Measurements from ENCODE around the gene IPPK. TPM values are rescaled to one million over a fixed set of nuclear protein-coding genes. Genes with fewer than 3 reads are reported as not detected.

IPPK gene
- total RNA-seq, 2 experiments from 2014 or later: 11.4 to 11.5 TPM

DNA sequence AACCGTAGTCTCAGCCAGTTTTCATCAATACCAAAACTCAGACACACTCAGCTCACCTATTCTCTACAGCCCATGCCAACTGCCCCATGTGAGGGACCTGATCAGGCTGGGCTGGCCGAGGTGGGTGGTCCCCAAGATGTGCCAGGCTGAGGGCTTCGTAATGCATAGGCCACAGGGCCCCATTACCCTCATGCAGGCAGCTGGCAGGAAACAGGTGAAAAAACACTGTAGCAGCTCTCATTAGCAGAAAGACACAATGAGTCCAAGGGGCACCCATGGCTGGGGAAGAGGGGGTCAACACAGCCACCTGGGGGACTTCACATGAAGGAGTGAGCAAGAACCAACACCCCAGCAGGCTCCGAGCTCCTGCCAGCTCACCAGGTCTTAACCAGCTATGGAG, 8.2 kb downstream of the IPPK start:
- ChIA-PET POLR2A (interaction anchor here (1.1 kb wide), 1 partner anchor 8 kb away, joined by 8 read pairs; the partner anchor contains the start of gene IPPK), CTCF (interaction anchor here (0.9 kb wide), 1 partner anchor 129 kb away, joined by 3 read pairs; no protein-coding TSS in a partner anchor)
- Mint-ChIP-seq H3K4me3 (no peak overlapping the region), H3K9me3 (no peaks in the 10 kb centered on the region), H3K27me3 (no peaks in the 10 kb centered on the region), H3K27ac (no peak overlapping the region), H3K36me3 (ENCODE audit: low read depth) (peaks cover 26% of the 10 kb centered on the region), H3K4me1 (peaks cover 26% of the 10 kb centered on the region)
- DNase-seq: no peak

DNA sequence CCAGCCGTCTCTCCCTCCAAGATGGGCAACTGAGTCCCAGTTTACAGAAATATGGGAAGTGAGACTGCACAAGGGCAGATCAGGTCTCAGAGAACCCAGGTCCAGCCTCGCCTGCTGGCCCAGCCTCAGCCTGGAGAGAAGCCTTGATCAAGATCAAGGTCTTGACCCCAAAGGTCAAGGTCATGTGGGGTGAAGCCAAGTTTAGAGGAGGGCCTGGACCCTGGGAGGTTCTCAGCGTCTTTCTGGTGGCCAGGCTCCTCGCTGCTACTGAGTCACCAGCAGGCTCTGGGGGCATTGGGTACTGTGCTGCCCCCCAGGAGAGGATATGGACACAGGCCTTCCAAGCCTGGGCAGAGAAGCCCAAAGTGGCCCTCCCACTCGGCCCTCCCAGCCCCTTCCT, 8.8 kb downstream of the IPPK start:
- Mint-ChIP-seq H3K4me3 (no peak overlapping the region), H3K36me3 (ENCODE audit: low read depth) (peaks cover 20% of the 10 kb centered on the region), H3K9me3 (no peaks in the 10 kb centered on the region), H3K27me3 (no peaks in the 10 kb centered on the region), H3K27ac (no peak overlapping the region), H3K4me1 (peaks cover 24% of the 10 kb centered on the region)
- ChIA-PET POLR2A (no interaction called here), CTCF (no interaction called here)
- no peak for DNase-seq

DNA sequence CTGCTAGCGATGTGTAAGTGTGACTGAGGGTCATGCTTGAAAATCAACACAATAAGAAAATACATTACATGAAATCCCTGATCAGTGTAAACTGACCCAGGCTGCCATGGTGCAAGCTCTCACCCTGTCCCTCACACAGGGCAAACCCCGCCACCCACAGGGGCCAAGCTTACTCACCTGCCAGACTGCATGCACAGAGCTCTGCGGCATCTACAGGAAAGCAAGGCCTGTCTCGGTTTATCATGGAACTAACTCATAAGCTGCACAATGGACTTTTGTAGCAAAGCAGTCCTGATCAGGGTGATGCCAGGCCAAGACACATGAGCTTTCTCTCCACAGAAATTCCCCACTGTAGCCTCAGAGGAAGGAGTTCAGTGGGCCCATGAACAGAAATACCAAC, 9.7 kb downstream of the IPPK start:
- peaks cover 15% of the 10 kb centered on the region for H3K36me3 Mint-ChIP-seq (ENCODE audit: low read depth)
- CTCF ChIA-PET: no interaction called here
- H3K4me3 Mint-ChIP-seq: no peak overlapping the region
- H3K9me3 Mint-ChIP-seq: no peaks in the 10 kb centered on the region
- DNase-seq: no peak
- POLR2A ChIA-PET: interaction anchor here (2.3 kb wide), 1 partner anchor 10 kb away, joined by 9 read pairs; the partner anchor contains the start of gene IPPK
- H3K4me1 Mint-ChIP-seq: peaks cover 19% of the 10 kb centered on the region
- no peak overlapping the region for H3K27ac Mint-ChIP-seq
- H3K27me3 Mint-ChIP-seq: no peaks in the 10 kb centered on the region

DNA sequence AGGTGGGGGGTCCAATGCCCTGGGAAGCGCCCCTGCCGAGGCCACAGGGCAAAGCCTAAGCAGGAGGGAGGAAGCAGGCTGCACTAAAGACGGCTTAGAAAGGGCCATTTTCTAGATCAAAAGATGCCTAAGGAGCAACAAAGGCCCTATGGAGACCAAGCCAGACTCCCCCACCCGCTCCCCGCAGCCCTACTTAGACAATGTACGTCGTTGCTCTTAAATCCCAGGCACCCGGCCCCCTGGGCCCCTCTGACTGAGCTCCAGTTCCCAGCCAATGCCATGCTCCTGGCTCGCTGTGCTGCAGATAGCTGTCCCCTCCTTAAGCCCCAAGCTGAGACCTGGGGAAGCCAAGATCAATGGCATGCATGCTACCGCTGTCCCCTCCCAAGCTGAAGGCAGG, 10.3 kb downstream of the IPPK start:
- Mint-ChIP-seq H3K9me3 (no peaks in the 10 kb centered on the region), H3K27ac (no peak overlapping the region)

DNA sequence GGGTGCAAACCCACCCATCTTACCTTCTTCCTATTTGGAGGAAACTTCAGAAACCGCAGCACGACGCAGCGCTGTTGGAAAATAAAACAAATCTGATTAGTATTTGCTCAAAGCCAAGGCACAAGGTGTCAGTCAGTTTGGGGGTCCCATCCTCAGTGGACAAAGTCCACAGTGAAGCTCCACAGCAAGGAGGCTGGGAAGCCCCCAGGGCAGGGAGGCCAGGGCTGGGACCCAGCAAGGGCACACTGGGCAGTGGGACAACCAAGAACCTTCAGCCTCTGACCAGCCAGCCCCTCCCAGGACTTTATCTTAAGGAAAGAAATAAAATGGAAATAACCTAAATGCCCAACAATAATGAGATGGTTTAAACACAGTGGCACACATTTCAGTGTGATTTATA, 11.3 kb downstream of the IPPK start:
- no peaks in the 10 kb centered on the region for H3K27me3 Mint-ChIP-seq
- no peaks in the 10 kb centered on the region for H3K9me3 Mint-ChIP-seq
- no peak for DNase-seq
- POLR2A ChIA-PET: interaction anchor here (2.3 kb wide), 1 partner anchor 12 kb away, joined by 9 read pairs; the partner anchor contains the start of gene IPPK
- H3K27ac Mint-ChIP-seq: no peak overlapping the region
- H3K36me3 Mint-ChIP-seq (ENCODE audit: low read depth): peaks cover 14% of the 10 kb centered on the region
- H3K4me1 Mint-ChIP-seq: peaks cover 6% of the 10 kb centered on the region
- CTCF ChIA-PET: interaction anchor here (1.1 kb wide), 1 partner anchor 27 kb away, joined by 3 read pairs; no protein-coding TSS in a partner anchor
- no peak overlapping the region for H3K4me3 Mint-ChIP-seq

More for the DNA sequence above, 10.3 kb downstream of the IPPK start:
- H3K4me1 Mint-ChIP-seq: peaks cover 12% of the 10 kb centered on the region
- ChIA-PET CTCF (interaction anchor here (1.1 kb wide), 1 partner anchor 26 kb away, joined by 3 read pairs; no protein-coding TSS in a partner anchor), POLR2A (interaction anchor here (2.3 kb wide), 1 partner anchor 11 kb away, joined by 9 read pairs; the partner anchor contains the start of gene IPPK)
- no peak overlapping the region for H3K4me3 Mint-ChIP-seq
- no peak for DNase-seq
- H3K36me3 Mint-ChIP-seq (ENCODE audit: low read depth): peaks cover 15% of the 10 kb centered on the region
- H3K27me3 Mint-ChIP-seq: no peaks in the 10 kb centered on the region

DNA sequence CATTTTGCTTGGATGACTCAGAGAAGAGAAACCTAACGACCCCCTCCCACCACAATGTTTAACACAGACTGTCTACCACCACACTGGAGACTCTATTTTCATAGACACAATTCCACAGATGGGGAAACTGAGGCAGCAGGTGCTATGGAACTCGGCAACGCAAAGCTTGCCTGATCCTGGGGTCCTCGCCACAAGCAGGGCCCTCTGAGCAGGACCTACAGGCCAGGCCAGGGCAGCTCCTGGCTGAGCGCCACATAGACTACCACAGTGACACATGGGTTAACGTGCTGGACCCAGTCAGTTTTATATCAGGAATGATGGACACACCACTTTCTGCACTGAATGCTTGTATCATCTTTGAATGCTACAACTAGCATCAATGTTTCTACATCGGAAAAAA, 11.8 kb downstream of the IPPK start:
- Mint-ChIP-seq H3K36me3 (ENCODE audit: low read depth) (peaks cover 10% of the 10 kb centered on the region), H3K9me3 (no peaks in the 10 kb centered on the region), H3K27me3 (no peaks in the 10 kb centered on the region), H3K27ac (no peak overlapping the region), H3K4me1 (peaks cover 5% of the 10 kb centered on the region), H3K4me3 (no peak overlapping the region)
- CTCF ChIA-PET: no interaction called here
- DNase-seq: no peak
- POLR2A ChIA-PET: no interaction called here

DNA sequence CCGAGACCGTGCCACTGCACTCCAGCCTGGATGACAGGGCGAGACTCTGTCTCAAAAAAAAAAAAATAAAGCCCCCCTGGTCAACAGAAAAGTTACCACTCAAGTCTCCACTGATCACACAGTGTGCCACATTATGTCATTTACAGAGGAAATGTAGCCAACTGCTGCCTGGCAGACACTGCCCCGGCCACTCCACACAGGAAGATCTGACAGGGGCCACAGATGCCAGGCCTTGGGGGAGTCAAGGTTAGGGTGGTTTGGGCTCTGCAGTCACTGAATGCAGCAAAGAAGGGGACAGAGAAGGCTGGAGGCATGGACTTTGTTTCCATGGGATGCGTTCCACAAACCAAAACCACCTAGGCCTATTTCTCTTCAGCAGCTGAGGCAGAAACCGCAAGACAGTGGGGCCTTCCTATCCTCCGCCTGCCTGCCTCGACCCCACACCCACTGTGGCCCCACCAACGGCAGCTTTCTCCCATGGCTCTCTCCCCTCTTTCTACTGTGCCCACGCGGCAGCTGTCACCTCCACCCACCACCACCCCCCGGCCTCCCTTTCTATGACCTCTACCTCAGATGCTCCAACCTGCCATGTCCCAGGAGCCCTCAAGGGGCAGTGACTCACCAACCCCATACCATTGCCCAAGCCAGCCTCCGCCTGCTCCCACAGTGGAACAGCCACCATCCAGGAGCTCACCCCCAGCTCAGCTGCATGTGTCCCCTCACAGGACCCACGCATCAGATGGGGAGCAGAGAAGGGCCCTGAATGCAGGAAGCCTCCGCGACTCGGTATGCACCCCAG, 12.4 kb downstream of the IPPK start:
- Mint-ChIP-seq H3K4me3 (no peak overlapping the region), H3K9me3 (no peaks in the 10 kb centered on the region), H3K4me1 (peaks cover 4% of the 10 kb centered on the region), H3K27me3 (no peaks in the 10 kb centered on the region), H3K36me3 (ENCODE audit: low read depth) (peaks cover 14% of the 10 kb centered on the region), H3K27ac (no peak overlapping the region)
- POLR2A ChIA-PET: no interaction called here
- DNase-seq: no peak
- CTCF ChIA-PET: no interaction called here

DNA sequence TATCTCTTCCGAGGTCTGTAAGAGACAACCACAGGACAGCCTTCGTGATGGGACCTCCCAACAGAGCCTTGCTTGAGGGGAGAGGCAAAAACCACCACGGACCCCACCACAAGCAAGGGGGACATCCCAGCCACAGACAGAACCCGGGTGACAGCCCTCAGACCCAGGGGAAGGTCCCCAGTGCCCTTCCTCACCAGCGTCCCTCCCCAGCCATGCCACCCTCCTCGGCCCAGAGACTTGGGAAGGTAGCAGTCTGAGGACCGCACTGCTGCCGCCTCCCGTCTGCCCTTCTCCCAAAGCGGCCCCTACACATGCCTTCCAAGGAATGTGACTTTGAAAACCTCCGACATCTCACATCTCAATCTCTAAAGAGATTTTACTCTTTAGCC, 13.4 kb downstream of the IPPK start:
- Mint-ChIP-seq H3K36me3 (ENCODE audit: low read depth) (peaks cover 11% of the 10 kb centered on the region), H3K27ac (no peak overlapping the region)
- CTCF ChIA-PET: no interaction called here

DNA sequence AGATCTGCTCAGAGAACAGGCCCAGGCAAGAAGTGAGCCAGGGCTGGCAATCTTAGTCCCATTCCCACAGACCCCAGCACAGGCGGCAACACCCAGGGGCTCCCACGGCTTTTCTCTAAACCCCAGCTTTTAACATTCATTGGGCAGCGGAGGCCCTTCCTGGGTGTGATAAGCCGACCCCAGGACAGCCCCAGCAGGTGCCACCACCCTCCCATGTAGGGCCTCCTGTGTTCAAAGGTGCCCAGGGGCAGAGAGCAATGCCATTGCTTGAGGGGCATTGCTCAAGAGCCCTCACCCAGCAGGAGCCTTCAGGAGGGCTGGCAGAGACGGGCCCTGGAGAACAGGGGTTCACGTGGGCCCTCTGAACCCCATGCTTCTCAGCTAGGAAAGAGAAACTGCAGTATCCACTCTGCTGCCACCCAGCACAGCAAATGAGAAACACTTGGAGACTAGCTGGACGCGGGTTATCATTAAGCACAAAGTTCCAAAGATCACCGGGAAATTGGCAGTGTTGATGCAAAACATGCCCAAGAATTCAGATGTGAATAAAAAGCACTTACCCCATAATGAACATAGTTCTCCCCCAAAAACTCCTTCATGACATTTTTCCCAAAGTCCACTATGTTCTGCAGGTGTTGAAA, 13.9 kb downstream of the IPPK start:
- CTCF ChIA-PET: no interaction called here
- POLR2A ChIA-PET: no interaction called here
- H3K4me3 Mint-ChIP-seq: no peak overlapping the region

More for the DNA sequence above, 13.4 kb downstream of the IPPK start:
- H3K4me3 Mint-ChIP-seq: no peak overlapping the region
- H3K9me3 Mint-ChIP-seq: no peaks in the 10 kb centered on the region
- no peak for DNase-seq
- no peaks in the 10 kb centered on the region for H3K27me3 Mint-ChIP-seq
- peaks cover 1% of the 10 kb centered on the region for H3K4me1 Mint-ChIP-seq
- POLR2A ChIA-PET: no interaction called here

DNA sequence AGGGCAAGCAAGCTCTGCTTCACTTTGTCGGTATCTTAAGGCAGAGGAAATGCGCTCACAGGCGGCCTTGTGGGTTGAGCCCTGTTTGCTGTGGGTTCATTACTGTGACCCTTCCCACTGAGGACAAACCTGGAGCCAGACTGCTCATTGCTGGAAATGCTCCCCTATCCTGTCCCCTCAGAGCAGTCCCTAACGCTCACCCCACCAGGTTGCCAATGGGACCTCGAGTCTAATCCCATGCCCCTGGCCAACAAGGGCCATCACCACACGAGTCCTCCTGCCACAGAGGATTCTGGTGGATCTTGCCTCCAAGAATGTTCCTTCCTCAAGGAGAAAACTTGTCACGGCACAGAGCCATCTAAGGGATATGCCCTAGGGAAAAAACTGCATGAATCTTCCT, 14.6 kb downstream of the IPPK start:
- Mint-ChIP-seq H3K27me3 (no peaks in the 10 kb centered on the region), H3K4me3 (no peak overlapping the region), H3K27ac (no peak overlapping the region), H3K9me3 (no peaks in the 10 kb centered on the region), H3K4me1 (no peaks in the 10 kb centered on the region), H3K36me3 (ENCODE audit: low read depth) (peaks cover 16% of the 10 kb centered on the region)
- ChIA-PET POLR2A (interaction anchor here (1.1 kb wide), 1 partner anchor 33 kb away, joined by 3 read pairs; no protein-coding TSS in a partner anchor), CTCF (no interaction called here)
- no peak for DNase-seq

More for the DNA sequence above, 13.9 kb downstream of the IPPK start:
- Mint-ChIP-seq H3K27me3 (no peaks in the 10 kb centered on the region), H3K4me1 (no peaks in the 10 kb centered on the region), H3K27ac (no peak overlapping the region), H3K36me3 (ENCODE audit: low read depth) (peaks cover 10% of the 10 kb centered on the region), H3K9me3 (no peaks in the 10 kb centered on the region)
- DNase-seq: no peak

DNA sequence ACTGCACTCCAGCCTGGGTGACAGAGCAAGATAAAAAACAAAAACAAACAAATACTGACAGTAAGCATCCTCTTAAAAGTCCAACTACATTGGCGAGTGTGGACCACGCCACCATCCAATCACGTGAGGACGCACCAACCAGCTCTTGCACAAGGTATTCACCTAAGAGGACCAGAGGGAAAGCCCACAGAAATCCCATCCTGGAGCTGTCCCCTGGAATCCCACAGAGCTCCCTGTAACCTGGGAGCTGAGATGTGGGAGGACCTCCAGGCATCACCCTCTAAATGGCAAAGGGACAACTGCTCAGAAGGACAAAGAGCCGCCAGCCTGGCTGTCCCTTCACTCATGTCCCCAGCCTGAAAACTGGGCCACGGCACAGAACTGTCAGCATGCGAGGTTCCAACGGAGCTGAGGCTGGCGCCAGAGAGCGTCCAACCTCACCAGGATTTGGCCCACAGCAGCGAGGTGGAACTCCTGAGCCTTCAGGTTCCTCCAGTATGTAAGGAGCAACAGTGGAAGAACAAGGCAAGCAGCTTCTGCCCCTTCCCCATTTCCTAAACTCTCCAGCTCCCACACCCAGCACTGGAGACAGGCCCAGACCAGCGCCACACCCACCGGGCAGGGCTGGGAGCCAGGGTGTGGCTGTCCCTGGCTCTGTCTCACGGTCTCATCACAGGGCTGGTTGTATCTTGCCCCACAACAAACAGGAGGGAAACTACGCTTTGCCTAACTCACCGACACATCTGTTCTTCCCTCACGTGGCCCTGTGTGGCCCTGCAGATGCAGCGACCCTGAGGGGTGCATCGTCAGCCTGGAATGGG, 15.2 kb downstream of the IPPK start:
- CTCF ChIA-PET: no interaction called here
- Mint-ChIP-seq H3K27ac (no peak overlapping the region), H3K36me3 (ENCODE audit: low read depth) (peaks cover 17% of the 10 kb centered on the region), H3K27me3 (no peaks in the 10 kb centered on the region), H3K4me1 (no peaks in the 10 kb centered on the region), H3K4me3 (no peak overlapping the region), H3K9me3 (no peaks in the 10 kb centered on the region)
- POLR2A ChIA-PET: interaction anchor here (1.1 kb wide), 1 partner anchor 33 kb away, joined by 3 read pairs; no protein-coding TSS in a partner anchor
- DNase-seq: no peak

DNA sequence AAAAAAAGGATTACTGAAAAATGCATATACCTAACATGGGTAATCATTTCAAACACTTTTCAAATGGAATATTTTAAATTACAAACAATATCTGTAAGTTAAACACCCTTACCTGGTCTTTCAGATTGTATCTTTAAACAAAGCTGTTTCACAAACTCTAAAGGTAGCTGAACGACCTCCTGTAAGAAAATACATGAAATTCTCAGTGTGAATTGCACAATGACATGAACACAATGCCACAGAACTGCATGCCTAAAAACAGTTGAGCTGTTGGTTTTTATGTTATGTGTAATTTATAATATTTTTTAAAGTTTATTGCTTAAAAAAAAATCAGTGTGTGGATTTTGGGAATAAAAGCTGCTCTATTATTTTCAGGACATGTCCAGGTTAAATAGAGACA, 17.5 kb downstream of the IPPK start:
- Mint-ChIP-seq H3K36me3 (ENCODE audit: low read depth) (peaks cover 33% of the 10 kb centered on the region), H3K27ac (no peak overlapping the region), H3K27me3 (no peaks in the 10 kb centered on the region), H3K4me3 (no peak overlapping the region), H3K4me1 (peaks cover 3% of the 10 kb centered on the region), H3K9me3 (no peaks in the 10 kb centered on the region)
- no peak for DNase-seq
- CTCF ChIA-PET: interaction anchor here (1.1 kb wide), 1 partner anchor 18 kb away, joined by 4 read pairs; no protein-coding TSS in a partner anchor
- POLR2A ChIA-PET: no interaction called here
